GM12864 (cell line): Measurements from ENCODE around the gene ZNF462.

Experiments used
- DNase-seq: peaks from one replicate; pipeline ENCODE4 v3.0.0-alpha.2; 2011; ENCODE audit warnings: low read depth
- H3K4me3 ChIP-seq: 2 replicates; pipeline ENCODE4 v1.5.1; 2011; ENCODE audit warnings: mild to moderate bottlenecking, low read depth, low read length, control low read depth
- CTCF ChIP-seq: IDR thresholded peaks from 2 replicates; pipeline ENCODE4 v1.5.1; 2011; ENCODE audit warnings: low read depth, mild to moderate bottlenecking, moderate library complexity, low read length, control low read depth, inconsistent platforms; ENCODE audit errors: missing control alignments

ZNF462 gene

GRCh38 chr9:106857811-106858470 is 5.0 kb upstream of the ZNF462 start:
- TF ChIP-seq CTCF, result no peak
- DNase-seq, result no peak
- H3K4me3 ChIP-seq, result no peak overlapping the region

DNA sequence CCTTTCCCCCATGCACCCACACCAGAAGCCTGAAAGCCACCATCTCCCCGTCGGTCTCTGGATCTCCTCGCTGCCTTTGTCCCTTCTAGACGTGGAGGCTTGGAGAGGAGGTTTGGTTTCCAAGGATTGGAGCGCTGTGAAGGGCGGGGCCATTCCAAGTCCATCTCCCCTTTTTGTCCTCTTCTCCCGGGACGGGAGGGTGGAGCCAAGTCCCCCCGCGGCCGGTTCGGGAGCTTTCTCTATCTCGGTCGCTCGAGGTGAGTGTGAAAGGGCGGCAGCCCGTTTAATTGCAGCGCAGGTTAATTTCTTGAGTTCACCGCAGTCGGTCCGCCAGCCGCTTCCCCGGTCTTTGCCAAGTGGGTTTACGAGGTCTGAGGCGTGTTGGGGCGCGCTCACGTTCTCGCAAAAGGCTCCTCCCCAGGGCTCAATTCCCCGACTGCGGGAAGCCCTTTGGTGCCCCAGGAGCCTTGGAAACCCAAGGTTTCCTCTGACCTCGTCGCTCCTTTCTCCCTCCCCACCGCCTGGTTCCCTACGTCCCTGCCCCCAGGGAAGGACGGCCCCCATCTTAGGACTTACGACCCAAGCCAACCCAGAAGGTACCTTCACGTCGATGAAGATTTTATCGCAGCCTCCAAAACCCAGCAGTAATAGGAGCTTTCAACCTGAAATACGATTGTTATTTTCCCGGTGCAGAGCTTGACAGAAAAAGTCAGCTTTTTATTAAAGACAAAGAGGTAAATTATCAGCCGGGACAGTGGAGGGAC is 2.8 kb upstream of the ZNF462 start:
- no peak for DNase-seq
- no peak for TF ChIP-seq CTCF
- no peak overlapping the region for H3K4me3 ChIP-seq

DNA sequence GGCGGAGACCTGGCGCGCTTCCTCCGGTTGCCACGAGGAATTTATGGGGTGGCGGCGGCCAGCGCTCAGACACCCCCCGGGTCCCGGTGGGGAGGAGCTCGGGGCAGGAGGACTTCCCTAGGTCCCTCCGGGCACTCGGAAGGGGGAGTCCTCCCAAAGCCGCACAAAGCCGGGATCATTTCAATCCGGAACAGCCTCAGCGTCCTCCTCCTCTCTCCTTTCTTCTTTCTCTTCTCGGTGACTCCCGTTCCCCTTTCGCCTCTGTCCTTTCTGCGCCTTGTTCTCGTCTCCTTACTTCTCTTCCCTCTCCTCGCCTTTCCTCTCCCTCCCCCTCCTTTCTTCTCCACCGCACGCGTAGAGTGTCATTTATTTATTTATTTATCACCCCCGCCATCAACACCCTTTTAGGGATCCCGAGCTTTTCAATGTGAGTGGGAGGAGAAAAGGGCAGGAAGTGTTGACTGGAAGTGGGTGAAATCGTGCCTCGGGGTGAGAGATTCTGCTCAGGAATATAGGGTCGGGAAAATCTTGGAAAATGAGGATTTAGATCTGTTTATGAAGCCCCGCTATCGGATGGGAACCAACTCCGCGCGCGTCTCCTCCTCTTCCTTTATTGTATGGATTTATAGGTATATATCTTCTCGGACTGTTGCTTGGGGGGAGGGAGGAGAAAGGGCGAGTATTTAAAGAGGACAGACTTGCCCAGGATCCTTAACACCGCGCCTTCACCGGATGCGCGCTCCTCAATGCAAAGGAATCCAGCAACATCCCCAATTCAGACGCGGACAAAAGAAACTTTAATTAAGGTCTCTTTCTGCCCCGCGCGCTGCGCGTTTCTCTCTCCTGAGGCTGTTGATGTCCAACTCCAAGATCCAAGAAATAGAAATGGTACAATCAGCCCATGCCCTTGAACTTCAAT is 2.0 kb upstream of the ZNF462 start:
- no peak for DNase-seq
- no peak overlapping the region for H3K4me3 ChIP-seq
- TF ChIP-seq CTCF, result no peak

DNA sequence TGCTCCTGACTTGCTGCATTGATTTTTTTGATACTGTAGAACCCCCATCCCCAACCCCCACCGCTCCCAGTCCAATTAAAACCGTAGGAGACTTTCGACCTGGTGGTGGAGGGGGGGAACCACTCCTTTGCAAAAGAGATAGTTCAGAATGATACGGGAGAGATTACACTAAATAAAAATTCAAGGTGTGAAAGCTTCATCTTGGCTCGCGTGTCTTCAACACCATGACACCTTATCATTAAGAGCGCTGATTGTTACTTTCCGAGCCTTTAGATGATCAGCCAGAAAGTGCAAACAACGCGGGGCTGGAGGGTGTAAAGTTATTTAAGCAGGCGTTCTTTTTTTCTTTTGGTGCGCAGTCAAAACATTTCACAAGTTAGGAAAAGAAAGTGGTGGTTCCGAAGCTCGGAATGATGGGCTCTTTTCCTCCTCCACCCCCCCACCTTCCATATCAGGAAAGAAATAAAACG is 1.3 kb upstream of the ZNF462 start:
- no peak for DNase-seq
- TF ChIP-seq CTCF, result no peak
- no peak overlapping the region for H3K4me3 ChIP-seq

DNA sequence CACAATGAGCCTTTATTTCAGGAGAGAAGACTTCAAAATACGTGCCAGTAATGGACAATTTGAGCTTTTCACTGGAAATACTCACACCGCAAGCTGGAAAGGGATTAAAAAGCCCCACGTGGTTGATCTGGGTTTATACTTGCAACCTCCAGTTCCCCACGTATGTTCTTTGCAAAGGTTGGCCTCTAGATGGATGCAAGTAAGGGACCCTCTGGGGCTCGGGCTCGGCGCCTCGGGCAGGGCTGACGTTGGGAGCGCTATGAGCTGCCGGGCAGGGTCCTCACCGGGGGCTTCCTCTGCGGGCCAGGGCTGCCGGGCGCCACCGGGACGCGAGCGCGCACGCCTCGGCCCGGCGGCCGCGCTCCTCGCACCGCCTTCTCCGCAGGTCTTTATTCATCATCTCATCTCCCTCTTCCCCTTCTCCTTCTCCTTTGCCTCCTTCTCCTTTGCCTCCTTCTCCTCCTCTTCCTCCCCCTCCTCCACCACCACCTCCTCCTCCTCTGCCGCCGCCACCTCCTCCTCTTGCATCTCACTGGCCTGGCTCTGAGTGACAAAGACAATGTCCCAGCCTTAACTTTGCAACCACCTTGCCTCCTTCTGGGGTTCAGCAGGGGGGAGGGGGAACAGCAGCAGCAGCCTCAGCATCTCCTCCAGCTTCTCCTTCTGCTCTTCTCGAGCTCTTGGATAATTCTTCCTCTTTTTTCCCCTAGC is 701 bp upstream of the ZNF462 start:
- DNase-seq, result no peak
- TF ChIP-seq CTCF, result no peak
- no peak overlapping the region; the same call in 1 of the 2 replicates for H3K4me3 ChIP-seq

DNA sequence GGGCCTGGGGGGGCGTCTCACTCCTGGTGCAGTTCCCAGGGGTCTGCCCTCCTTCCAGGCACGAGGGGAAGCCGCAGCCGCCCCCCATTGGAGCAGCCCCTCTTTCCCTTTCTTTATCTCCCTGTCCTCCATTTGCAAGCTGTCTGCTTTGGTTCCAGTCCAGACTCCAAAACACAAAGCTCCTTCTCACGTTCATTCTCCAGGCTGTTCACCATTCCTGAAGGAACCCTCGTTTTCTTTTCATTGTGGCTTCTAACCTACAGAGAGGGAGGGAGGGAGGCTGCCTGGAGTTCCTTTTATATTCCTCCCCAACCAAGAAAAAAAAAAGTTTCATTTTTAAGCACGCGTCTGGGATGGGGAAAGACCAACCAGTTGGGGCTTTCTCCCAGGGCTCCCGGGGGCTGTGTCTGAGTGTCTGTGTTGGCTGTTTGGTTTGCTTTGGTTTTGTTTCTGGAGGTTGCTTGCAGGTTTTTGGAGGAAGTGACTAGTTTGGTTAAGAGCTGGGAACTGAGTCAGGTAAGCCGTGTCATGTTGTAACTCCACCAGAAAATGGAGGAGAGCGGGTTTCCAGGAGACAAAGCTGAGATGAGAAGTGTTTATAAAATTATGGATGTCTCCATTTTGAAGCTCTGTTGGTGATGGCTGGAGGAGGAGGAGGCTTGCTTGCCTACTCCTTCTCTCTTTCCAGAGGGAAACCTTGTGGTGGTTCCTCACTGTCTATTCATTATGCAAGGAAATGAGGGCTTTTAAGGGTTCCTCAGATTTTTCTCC is 1.6 kb downstream of the ZNF462 start:
- H3K4me3 ChIP-seq, result peak overlapping the region; percentile 54
- TF ChIP-seq CTCF, result no peak
- no peak for DNase-seq
